ENCODE measurements around the gene SNRPA1.

The SNRPA1 gene

DNA sequence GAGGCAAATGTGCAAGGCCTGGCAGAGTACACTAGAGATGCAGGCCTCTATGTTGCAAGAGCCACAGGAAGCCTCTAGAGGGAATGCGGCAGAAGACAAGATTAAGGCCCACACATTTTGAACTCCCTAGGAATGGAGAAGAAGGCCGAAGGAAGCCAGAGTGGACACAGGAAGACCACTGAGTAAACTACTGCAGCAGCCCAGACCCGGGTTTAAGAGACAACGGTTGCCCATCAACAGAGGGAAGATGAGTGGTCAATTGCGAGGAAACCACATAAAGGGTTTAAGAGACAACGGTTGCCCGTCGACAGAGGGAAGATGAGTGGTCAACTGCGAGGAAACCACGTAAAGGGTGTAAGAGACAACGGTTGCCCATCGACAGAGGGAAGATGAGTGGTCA lies 57.8 kb downstream of the SNRPA1 start:
- TF ChIP-seq, protein P1, sequence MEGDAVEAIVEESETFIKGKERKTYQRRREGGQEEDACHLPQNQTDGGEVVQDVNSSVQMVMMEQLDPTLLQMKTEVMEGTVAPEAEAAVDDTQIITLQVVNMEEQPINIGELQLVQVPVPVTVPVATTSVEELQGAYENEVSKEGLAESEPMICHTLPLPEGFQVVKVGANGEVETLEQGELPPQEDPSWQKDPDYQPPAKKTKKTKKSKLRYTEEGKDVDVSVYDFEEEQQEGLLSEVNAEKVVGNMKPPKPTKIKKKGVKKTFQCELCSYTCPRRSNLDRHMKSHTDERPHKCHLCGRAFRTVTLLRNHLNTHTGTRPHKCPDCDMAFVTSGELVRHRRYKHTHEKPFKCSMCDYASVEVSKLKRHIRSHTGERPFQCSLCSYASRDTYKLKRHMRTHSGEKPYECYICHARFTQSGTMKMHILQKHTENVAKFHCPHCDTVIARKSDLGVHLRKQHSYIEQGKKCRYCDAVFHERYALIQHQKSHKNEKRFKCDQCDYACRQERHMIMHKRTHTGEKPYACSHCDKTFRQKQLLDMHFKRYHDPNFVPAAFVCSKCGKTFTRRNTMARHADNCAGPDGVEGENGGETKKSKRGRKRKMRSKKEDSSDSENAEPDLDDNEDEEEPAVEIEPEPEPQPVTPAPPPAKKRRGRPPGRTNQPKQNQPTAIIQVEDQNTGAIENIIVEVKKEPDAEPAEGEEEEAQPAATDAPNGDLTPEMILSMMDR (IDR thresholded peaks at IDR 0.05; ENCODE audit: borderline replicate concordance, insufficient read depth, low read depth, low read length) = no peak

DNA sequence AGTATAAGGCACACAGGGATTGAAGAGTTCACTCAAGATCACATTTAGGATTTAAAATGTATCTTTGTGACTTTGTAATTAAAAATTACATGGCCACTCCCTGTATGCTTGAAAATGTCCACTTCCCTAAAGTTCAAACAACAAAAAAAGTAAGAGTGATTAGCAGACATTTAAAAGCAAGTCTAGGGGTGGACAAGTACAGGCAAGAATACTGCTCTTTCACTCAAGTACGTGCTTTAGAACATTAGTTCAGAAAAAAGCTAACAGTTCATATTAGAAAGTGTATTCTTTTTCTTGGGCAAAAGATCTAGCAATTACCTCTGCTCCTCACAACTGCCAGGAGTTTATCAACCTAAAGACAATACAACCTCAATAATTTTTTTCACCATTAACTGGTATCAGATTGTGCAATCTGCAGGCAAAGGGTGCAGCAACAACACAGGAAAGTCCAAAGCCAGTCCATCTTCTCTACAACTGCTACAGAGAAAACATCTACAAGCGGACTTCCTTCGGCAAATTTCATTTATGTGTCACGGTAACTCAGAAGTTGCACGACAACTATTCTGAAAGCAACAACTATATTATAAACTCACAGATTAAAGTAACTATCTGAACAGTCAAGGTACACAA lies 61.3 kb downstream of the SNRPA1 start:
- TF ChIP-seq, protein P1 (IDR thresholded peaks at IDR 0.05; ENCODE audit: borderline replicate concordance, insufficient read depth, low read depth, low read length) = no peak
- no peak overlapping the region for H3K4me3 ChIP-seq (ENCODE audit: low read depth, low read length)

More for the DNA sequence above, 57.8 kb downstream of the SNRPA1 start:
- no peak overlapping the region for H3K4me3 ChIP-seq (ENCODE audit: low read depth, low read length)

DNA sequence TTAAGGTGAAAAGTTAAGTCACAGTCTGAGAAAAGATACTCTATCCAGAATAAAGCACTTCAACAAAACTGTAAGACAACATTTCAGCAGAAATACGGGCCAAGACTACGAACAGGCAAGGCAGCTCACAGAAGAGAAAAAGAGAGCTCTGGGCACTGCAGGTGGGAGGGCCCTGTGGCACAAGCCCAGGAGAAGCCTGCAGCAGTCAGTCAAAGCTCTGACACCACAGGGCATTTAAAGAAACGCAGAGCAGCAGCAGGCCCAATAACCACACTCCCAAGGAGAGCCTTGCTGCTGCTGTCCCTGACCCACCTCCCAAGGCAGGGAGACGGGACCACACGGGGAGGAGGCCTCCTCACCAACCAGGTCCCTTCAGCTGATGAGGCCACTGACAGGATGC lies 62.4 kb downstream of the SNRPA1 start:
- no peak overlapping the region for H3K4me3 ChIP-seq (ENCODE audit: low read depth, low read length)
- TF ChIP-seq, protein P1 (IDR thresholded peaks at IDR 0.05; ENCODE audit: borderline replicate concordance, insufficient read depth, low read depth, low read length) = no peak
